Psoas muscle (tissue), 8 donors: ENCODE results near the gene SAMD11. TPM values are rescaled to one million over a fixed set of nuclear protein-coding genes. Genes with fewer than 3 reads are reported as not detected.
A peak's percentile ranks its signal among the peaks of the same experiment; 100 is the strongest.
"Not testable (repeated sequence)": the region's sequence is repeated elsewhere in the genome, so short reads cannot be mapped to it uniquely, and the experiment has no call there.

Source experiments
- ATAC-seq, 4 donors: fragments of 200-7000 bp; cut with Tn5 transposase; one replicate each; pipeline ENCODE4 v1.9.1; 2020; ENCODE audit warnings: moderate library complexity in 3 of 4, mild to moderate bottlenecking in 2 of 4
- DNase-seq, 2 donors: peaks; one replicate each; pipeline ENCODE4 v3.0.0-alpha.2; 2020
- H3K27ac ChIP-seq: fragments of 200-600 bp; one replicate; pipeline ENCODE4 v1.8.0; 2022
- H3K27me3 ChIP-seq, 3 donors: fragments of 200-600 bp in 1 of 3; one replicate each; pipeline versions ENCODE4 v1.6.1 to v1.8.0; 2013 to 2022; ENCODE audit warnings: low read length in 2 of 3, mild to moderate bottlenecking in 2 of 3, moderate library complexity in 1 of 3; ENCODE audit not compliant: insufficient read depth in 3 of 3
- H3K36me3 ChIP-seq, 2 donors: fragments of 200-600 bp in 1 of 2; one replicate each; pipeline versions ENCODE4 v1.6.1 to v1.8.0; 2013 to 2022; ENCODE audit warnings: low read depth in 1 of 2, mild to moderate bottlenecking in 1 of 2, moderate library complexity in 1 of 2; ENCODE audit not compliant: insufficient read depth in 1 of 2
- H3K4me1 ChIP-seq: fragments of 200-600 bp; one replicate; pipeline ENCODE4 v1.8.0; 2022
- H3K4me3 ChIP-seq: fragments of 200-600 bp; one replicate; pipeline ENCODE4 v1.8.0; 2022; ENCODE audit warnings: mild to moderate bottlenecking
- H3K9me3 ChIP-seq: fragments of 200-600 bp; one replicate; pipeline ENCODE4 v1.8.0; 2022
- WGBS, 3 donors: extraction: QIAGEN DNeasy Blood & Tissue Kit; methylation state at CpG; one replicate each; pipeline versions ENCODE4 v1.1.6 to v1.1.7; 2013; 5-methylcytosine and 5-hydroxymethylcytosine counted together
- intact Hi-C, 2 donors: fragments of 100-400 bp; cut with DNase I; formaldehyde crosslinking; loops; one replicate each; pipeline versions ENCODE4 v1.11.0 to v1.14.2; 2022
- polyA plus RNA-seq, 3 donors: library from polyadenylated mRNA; stranded (reverse); fragments of 200-250 nt; gene quantifications; one replicate each; pipeline ENCODE4 v1.2.3, GENCODE V29; 2013
- total RNA-seq, 4 donors: library from RNA; stranded (reverse); fragmentation: NEBNext Ultra II Directional in 2 of 4; extraction: Animal tissue kit (Norgen Biotek cat#: 25700) in 2 of 4; gene quantifications; one replicate each; pipeline versions ENCODE4 v1.2.1 to v1.2.4, GENCODE V29; 2021 to 2023
- TF ChIP-seq, protein P1 (sequence below): fragments of 200-600 bp; IDR thresholded peaks from one replicate; pipeline ENCODE4 v1.8.0; 2022; ENCODE audit warnings: antibody characterized with exemption
- donor health status: healthy with polysubstance abuse.
- donor health status: DM: no; HTN: no; CAD: no; lungs with moderate emphysema.
- donor health status: Bipolar disorder and iron deficiency.
- donor health status: healthy.
- donor health status: DM: yes; HTN: yes; CAD: no.
- donor health status: DM: no; HTN: no; CAD: no.
- donor health status: DM: no; HTN: no; CAD: no.
- donor health status: DM: yes; HTN: yes; CAD: no.

Gene SAMD11
- total and polyA plus RNA-seq, 7 donors = 0.28 to 6.9 (median 1.0) TPM; not detected in 1

DNA sequence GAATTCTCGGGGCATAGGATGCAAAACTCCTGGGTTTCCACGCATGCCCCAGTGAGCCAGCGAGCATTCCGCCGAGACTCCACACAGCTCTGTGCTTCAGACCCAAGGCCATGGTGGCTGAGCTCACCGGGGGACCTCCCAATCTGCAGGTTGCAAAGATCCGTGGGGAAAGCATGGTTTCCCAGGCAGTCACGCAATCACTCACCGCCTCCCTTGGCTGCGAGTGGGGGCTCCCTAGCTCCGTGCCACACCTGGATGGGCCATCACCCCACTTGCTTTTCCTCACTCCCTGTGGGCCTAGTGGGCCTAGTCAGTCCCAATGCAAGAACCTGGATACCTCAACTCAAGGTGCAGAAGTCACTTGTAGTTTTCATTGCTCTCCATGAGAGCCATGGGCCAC is 37.0 kb upstream of the SAMD11 start:
- no peak overlapping the region for H3K4me3 ChIP-seq
- 71 to 85% (median 77%) methylated on average over 11 of the region's 11 CpGs for WGBS, 3 donors
- H3K36me3 ChIP-seq = no peaks in the 10 kb centered on the region
- H3K27ac ChIP-seq = no peak overlapping the region
- TF ChIP-seq, protein P1, sequence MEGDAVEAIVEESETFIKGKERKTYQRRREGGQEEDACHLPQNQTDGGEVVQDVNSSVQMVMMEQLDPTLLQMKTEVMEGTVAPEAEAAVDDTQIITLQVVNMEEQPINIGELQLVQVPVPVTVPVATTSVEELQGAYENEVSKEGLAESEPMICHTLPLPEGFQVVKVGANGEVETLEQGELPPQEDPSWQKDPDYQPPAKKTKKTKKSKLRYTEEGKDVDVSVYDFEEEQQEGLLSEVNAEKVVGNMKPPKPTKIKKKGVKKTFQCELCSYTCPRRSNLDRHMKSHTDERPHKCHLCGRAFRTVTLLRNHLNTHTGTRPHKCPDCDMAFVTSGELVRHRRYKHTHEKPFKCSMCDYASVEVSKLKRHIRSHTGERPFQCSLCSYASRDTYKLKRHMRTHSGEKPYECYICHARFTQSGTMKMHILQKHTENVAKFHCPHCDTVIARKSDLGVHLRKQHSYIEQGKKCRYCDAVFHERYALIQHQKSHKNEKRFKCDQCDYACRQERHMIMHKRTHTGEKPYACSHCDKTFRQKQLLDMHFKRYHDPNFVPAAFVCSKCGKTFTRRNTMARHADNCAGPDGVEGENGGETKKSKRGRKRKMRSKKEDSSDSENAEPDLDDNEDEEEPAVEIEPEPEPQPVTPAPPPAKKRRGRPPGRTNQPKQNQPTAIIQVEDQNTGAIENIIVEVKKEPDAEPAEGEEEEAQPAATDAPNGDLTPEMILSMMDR = no peak
- DNase-seq (no peak), ATAC-seq (no peak)
- intact Hi-C loops = no loop called here
- H3K4me1 ChIP-seq = no peaks in the 10 kb centered on the region
- peaks cover 0 to 25% (median 2%) of the 10 kb centered on the region in 3 donors for H3K27me3 ChIP-seq
- no peaks in the 10 kb centered on the region for H3K9me3 ChIP-seq

DNA sequence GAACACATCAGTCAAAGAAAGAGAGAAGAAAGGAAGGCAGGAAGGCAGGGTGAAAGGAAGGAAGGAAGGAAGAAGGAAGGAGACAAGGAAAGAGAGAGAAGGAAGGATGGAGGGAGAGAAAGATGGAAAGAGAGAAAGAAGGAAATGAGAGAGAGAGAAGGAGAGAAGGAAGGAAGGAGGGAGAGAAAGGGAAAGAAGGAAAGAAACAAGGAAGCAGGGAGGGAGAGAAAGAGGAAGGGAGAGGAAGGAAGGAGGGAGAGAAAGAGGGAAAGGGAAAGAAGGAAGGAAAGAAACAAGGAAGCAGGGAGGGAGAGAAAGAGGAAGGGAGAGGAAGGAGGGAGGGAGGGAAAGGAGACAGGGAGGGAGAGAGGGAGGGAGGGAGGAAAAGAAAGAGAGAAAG is 35.4 kb upstream of the SAMD11 start:
- Histone ChIP-seq H3K4me3 (no peak overlapping the region), H3K9me3 (no peaks in the 10 kb centered on the region), H3K4me1 (no peaks in the 10 kb centered on the region), H3K27me3 (peaks cover 0 to 30% (median 2%) of the 10 kb centered on the region in 3 donors), H3K36me3 (no peaks in the 10 kb centered on the region), H3K27ac (no peak overlapping the region)
- intact Hi-C loops = no loop called here
- no peak for ATAC-seq
- no peak for DNase-seq
- TF ChIP-seq, protein P1 = no peak

DNA sequence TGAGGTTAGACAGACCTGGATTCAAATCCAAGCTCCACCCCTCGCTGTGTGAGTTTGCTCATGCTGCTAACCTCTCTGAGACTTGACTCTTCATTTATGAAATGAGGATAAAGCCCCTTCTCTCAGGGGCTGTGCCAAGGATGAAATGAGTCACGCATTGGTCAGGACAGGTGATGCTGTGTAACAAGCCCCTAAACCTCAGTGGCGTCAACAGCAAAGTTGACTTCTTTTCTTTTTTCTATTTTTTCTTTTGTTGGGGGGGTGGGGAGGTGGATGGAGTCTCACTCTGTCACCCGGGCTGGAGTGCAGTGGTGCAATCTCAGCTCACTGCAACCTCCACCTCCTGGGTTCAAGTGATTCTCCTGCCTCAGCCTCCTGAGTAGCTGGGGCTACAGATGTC is 33.9 kb upstream of the SAMD11 start:
- H3K27me3 ChIP-seq = peaks cover 0 to 32% (median 2%) of the 10 kb centered on the region in 3 donors
- ATAC-seq = not testable (repeated sequence)
- 84 to 87% (median 85%) methylated on average over 4 of the region's 4 CpGs for WGBS, 3 donors

DNA sequence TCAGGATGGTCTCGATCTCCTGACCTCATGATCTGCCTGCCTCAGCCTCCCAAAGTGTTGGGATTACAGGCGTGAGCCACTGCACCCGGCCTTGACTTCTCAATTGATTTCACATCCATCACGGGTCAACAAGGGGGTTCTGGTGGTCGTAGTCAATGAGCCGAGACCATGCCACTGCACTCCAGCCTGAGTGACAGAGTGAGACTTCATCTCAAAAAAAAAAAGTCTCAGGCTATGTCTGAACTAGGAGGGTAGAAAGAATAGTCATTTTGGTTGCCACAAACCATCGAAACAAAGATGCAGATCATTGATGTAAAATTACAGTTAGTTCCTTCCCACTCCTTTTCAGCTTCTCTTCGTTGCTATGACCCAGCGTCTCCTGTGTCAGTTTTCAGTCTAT is 33.5 kb upstream of the SAMD11 start:
- 77 to 79% (median 77%) methylated on average over 9 of the region's 9 CpGs for WGBS, 3 donors
- intact Hi-C loops, H3K27ac ChIP-seq, DNase-seq, H3K4me3 ChIP-seq, H3K36me3 ChIP-seq, H3K4me1 ChIP-seq, H3K9me3 ChIP-seq, ATAC-seq: not testable (repeated sequence)
- H3K27me3 ChIP-seq = peaks cover 0 to 32% (median 1%) of the 10 kb centered on the region in 3 donors

More for the DNA sequence above, 33.9 kb upstream of the SAMD11 start:
- H3K4me3 ChIP-seq, intact Hi-C loops, H3K36me3 ChIP-seq, H3K9me3 ChIP-seq, DNase-seq, H3K27ac ChIP-seq, H3K4me1 ChIP-seq: not testable (repeated sequence)

DNA sequence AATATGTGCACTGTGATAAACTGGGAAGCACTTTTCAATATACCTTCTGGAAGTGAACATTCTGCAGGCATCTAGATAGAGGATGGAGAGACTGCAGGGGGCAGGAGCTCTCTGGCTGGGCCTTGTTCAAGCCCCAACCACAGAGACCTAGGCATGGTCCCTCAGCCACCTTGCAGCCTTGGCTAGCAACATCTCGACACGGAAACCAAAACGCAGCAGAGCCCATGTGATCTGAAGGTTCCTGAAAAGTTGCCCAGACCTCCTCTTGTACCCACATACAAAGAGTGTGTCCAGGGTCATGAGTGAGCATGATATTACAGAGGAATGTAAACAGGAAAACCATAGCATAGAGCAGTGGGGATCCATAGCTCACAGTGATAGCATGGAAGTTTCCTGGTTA is 33.1 kb upstream of the SAMD11 start:
- 44 to 53% (median 47%) methylated on average over 3 of the region's 3 CpGs for WGBS, 3 donors
- ATAC-seq = no peak
- TF ChIP-seq, protein P1 = no peak

DNA sequence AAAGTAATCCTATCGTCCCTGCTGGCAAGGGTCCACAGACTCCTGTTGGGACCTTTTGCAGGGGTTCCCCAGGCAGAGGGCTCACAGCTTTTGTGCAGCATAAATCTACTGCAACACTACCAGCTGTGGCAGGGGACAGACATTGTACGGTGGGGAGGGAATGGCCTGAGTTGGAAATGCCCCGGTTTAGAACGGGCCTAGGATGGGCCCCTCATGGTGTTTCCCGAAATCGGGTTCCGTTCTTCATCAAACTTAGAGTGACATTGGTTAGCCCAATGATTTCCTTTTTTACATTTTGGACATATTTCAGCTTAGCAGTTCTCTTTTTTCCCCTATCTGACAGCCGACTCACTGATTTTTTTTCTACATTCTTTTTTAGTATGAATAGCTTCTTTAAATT is 26.5 kb upstream of the SAMD11 start:
- intact Hi-C loops = no loop called here
- WGBS, 3 donors = 43 to 52% (median 45%) methylated on average over 8 of the region's 8 CpGs
- no peak for ATAC-seq
- Histone ChIP-seq H3K36me3 (no peaks in the 10 kb centered on the region), H3K27me3 (peaks cover 0 to 53% (median 7%) of the 10 kb centered on the region in 3 donors), H3K4me3 (no peak overlapping the region), H3K27ac (no peak overlapping the region), H3K4me1 (no peaks in the 10 kb centered on the region), H3K9me3 (no peaks in the 10 kb centered on the region)
- DNase-seq = no peak
- TF ChIP-seq, protein P1 = no peak

More for the DNA sequence above, 33.1 kb upstream of the SAMD11 start:
- H3K36me3 ChIP-seq = no peaks in the 10 kb centered on the region
- H3K27ac ChIP-seq = no peak overlapping the region
- H3K9me3 ChIP-seq = no peaks in the 10 kb centered on the region
- no peak for DNase-seq
- H3K4me1 ChIP-seq = no peaks in the 10 kb centered on the region
- intact Hi-C loops = no loop called here
- H3K4me3 ChIP-seq = no peak overlapping the region
- H3K27me3 ChIP-seq = peaks cover 0 to 32% (median 0%) of the 10 kb centered on the region in 3 donors

DNA sequence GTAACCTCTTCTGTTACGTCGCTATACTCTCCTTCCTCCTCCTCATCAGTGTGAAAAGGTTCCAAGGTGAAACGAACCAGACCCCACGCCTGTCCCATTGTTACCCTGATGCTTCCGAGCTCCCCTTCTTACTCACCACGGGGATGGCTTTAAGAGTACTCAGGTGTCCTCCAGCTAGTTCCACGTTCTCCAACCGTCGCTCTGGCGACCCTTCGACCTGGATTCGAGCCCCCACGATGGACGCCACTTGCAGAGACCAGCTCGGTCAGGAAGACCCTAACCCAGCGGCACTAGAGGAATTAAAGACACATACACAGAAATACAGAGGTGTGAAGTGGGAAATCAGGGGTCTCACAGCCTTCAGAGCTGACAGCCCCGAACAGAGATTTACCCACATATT is 25.8 kb upstream of the SAMD11 start:
- H3K4me1 ChIP-seq, ATAC-seq, H3K4me3 ChIP-seq, H3K27ac ChIP-seq, intact Hi-C loops, H3K36me3 ChIP-seq, H3K9me3 ChIP-seq: not testable (repeated sequence)
- 68 to 71% (median 69%) methylated on average over 17 of the region's 17 CpGs for WGBS, 3 donors
- H3K27me3 ChIP-seq = peaks cover 0 to 51% (median 9%) of the 10 kb centered on the region in 3 donors
- peak in 1 of 2 donors; percentile 39 for DNase-seq
